ENCODE measurements around the gene CASP2.

Gene CASP2

DNA sequence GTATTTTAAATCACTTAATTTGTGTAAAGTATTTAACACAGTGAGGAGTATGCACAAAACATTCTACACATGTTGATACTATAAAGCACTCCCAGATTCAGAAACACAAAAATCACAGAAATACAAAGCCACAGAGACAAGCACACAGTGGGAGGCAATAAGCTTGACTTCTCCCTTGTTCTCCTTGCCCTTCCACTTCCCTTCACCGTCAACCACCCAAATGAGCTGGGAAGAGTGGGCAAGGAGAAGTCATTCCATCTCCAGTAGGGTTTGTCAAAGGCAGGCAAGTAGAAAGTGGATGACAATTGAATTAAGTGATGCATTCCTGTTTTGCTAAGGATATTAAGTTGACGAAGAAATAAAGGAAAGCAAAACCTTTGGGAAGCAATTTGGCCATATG lies 7.6 kb upstream of the CASP2 start:
- TF ChIP-seq ZNF274 (IDR thresholded peaks at IDR 0.05; ENCODE audit: low read depth, low read length): no peak
- no peak overlapping the region for H3K4me3 ChIP-seq (ENCODE audit: low read length)

DNA sequence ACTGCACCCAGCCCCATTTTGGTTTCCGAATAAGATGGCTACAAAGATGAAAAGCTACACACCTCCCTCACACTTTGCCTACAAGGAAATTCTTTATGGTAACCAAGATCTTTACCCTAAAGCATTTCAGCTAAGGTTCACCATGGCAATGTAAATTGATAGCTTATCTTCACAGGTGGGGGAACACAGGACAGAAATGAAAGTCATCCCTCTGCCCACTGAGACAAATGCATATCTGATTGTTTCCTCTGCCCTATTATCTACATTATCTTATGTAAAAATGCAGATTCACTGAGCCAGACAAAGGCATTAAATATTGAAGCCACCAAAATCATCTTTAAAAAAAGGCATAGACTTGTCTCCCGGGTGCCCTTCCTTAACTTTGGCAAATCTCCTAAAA lies 6.6 kb upstream of the CASP2 start:
- no peak for TF ChIP-seq ZNF274 (IDR thresholded peaks at IDR 0.05; ENCODE audit: low read depth, low read length)

GRCh38 chr7:143282124-143282523 lies 6.0 kb upstream of the CASP2 start:
- TF ChIP-seq ZNF274 (IDR thresholded peaks at IDR 0.05; ENCODE audit: low read depth, low read length): no peak
- H3K4me3 ChIP-seq (ENCODE audit: low read length): no peak overlapping the region

More for the DNA sequence above, 6.6 kb upstream of the CASP2 start:
- H3K4me3 ChIP-seq (ENCODE audit: low read length): no peak overlapping the region

GRCh38 chr7:143283381-143283780 lies 4.8 kb upstream of the CASP2 start:
- H3K4me3 ChIP-seq (ENCODE audit: low read length): no peak overlapping the region
- no peak for TF ChIP-seq ZNF274 (IDR thresholded peaks at IDR 0.05; ENCODE audit: low read depth, low read length)

DNA sequence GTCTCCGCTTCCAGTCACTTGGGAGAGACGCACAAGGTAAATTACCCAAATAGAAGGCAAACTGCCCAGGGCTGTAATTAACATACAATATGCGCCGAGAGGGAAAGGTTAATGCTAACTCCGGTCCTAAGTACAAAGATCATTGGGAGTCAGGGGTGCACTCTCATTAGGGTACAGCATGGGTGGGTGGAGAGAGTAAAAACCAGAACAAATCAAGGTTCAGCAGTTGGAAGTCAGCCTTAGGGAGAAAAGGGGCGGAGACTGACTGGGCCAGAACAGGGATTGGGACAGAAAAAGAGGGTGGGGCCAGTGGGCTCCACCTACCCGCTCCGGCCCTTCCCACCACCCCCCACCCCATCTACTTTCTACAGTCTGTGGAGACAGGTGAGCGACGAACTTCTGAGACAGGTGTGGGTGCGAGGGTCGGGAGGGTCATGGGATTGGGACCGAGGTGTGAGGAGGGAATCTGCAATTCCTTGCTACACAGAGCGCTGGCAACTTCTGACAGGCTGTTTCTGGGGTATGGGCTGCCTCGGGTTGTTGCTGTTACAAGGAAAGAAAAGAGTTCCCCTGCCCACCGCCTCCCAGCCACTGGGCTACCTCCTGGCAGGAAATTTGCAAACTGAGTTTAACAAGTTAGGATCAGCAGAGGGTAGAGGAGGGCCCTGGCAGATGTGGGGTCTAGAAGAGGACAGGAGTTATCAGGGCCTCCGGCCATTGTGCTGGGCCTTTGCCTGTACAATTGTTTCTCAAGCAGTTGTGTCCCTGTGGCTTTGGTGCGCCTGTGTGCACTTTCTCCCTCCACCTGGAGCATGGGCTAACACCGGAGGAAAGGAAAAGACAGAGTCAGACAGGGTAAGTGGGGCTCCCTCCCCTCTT lies 3.3 kb upstream of the CASP2 start, which contains the start of gene TMEM139:
TSS of gene TMEM139 (plus strand) at position 368 of the 879 bp plus-strand sequence. CDS start 1,000 bp downstream, outside the sequence.
- no peak for TF ChIP-seq ZNF274 (IDR thresholded peaks at IDR 0.05; ENCODE audit: low read depth, low read length)
- H3K4me3 ChIP-seq (ENCODE audit: low read length): no peak within 1 kb of the TSS

- no peak for TF ChIP-seq ZNF274 (IDR thresholded peaks at IDR 0.05; ENCODE audit: low read depth, low read length)
These were observed 2.7 kb upstream of the CASP2 start for GRCh38 chr7:143285470-143285778.

DNA sequence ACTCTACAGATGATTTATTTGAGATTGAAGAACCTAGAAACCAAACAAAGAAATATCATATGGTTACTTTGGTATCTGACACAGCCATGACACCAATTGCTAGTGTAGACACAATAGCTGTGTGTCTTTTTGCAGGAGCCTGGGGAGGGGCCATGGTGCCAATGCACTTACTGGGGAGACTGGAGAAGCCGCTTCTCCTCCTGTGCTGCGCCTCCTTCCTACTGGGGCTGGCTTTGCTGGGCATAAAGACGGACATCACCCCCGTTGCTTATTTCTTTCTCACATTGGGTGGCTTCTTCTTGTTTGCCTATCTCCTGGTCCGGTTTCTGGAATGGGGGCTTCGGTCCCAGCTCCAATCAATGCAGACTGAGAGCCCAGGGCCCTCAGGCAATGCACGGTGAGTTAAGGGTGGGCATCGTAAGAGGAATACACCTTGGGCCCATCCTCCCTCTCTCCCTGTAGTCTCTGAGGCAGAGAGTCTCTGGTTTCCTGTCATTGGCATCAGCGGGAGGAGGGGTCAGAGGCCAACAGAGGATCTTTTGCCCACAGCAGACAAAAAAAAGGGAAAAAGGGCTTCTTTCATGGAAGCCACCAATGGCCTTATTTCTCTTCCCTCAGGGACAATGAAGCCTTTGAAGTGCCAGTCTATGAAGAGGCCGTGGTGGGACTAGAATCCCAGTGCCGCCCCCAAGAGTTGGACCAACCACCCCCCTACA lies 2.2 kb upstream of the CASP2 start:
- H3K4me3 ChIP-seq (ENCODE audit: low read length): no peak overlapping the region
- no peak for TF ChIP-seq ZNF274 (IDR thresholded peaks at IDR 0.05; ENCODE audit: low read depth, low read length)

More at GRCh38 chr7:143285470-143285778, 2.7 kb upstream of the CASP2 start:
- no peak overlapping the region for H3K4me3 ChIP-seq (ENCODE audit: low read length)

GRCh38 chr7:143286522-143286890 lies 1.6 kb upstream of the CASP2 start:
- no peak overlapping the region for H3K4me3 ChIP-seq (ENCODE audit: low read length)
- no peak for TF ChIP-seq ZNF274 (IDR thresholded peaks at IDR 0.05; ENCODE audit: low read depth, low read length)

DNA sequence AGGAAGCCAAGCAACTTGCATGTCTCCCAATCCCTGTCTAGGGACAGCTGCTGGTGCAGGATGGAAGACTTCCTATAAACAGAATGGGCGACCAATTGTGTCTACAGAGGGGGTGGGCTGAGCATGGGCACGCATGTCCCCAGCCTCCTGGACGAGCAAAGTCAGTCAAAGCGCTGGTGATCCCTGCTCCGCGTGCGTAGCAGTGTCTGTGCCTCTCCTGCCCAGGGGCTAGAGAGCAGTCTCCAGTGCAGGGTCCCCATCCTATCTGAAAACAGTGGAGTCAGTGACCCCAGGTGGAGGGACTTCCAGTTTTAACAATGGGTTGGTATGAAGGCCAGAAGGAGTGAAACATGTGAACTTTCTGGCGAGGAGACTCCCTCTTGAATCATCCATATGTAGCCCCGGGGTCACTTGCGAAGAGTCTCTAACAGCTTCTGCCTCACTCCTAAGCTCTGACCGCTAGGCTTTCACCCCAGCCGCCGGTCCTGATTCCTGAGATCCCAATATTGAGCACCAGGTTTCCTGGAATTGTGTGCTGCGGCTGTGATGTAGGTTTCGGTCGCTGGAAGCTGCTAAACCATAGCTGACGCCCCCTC lies 714 bp upstream of the CASP2 start:
- no peak for TF ChIP-seq ZNF274 (IDR thresholded peaks at IDR 0.05; ENCODE audit: low read depth, low read length)
- H3K4me3 ChIP-seq (ENCODE audit: low read length): peak overlapping the region; percentile 11; the same call in 1 of the 2 replicates

GRCh38 chr7:143288836-143289235 lies 685 bp downstream of the CASP2 start:
- TF ChIP-seq ZNF274 (IDR thresholded peaks at IDR 0.05; ENCODE audit: low read depth, low read length): no peak
- H3K4me3 ChIP-seq (ENCODE audit: low read length): peak overlapping the region; percentile 87

DNA sequence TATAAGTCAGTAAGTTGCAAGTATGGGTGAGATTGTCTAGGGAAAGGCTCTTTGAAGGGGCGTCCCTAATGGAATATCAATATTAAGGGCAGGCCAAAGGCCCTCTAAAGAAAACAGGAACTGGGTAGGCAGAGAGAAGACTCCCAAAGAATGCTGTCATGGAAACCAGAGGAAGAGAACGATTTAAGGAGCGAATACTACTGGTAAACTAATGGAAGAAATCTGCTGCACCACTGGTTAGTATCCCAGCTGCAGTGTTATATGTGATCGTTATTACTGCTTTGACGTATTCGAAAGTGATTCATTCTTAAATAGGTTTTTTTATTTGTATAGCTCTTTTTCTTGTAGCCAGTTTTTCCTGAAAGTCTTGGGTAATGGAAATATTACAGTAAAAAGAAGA lies 1.3 kb downstream of the CASP2 start:
- H3K4me3 ChIP-seq (ENCODE audit: low read length): peak overlapping the region; percentile 87
- TF ChIP-seq ZNF274 (IDR thresholded peaks at IDR 0.05; ENCODE audit: low read depth, low read length): no peak

DNA sequence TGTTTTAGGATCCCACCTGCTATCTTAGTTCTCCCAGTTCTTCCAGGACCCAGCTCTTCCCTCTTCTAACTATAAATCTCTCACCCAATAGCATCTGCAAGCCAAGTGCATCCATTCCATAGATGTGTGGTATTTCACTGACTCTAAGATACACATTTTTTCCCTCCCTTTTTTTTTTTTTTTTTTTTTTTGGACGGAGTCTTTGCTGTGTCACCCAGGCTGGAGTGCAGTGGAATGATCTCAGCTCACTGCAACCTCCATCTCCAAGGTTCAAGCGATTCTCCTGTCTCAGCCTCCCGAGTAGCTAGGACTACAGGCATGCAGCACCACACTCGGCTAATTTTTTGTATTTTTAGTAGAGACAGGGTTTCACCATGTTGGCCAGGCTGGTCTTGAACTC lies 1.7 kb downstream of the CASP2 start:
- H3K4me3 ChIP-seq (ENCODE audit: low read length): peak overlapping the region; percentile 87

- TF ChIP-seq ZNF274 (IDR thresholded peaks at IDR 0.05; ENCODE audit: low read depth, low read length): no peak
- peak overlapping the region; percentile 1; the same call in 1 of the 2 replicates for H3K4me3 ChIP-seq (ENCODE audit: low read length)
These were observed 2.1 kb downstream of the CASP2 start for GRCh38 chr7:143290293-143290692.

DNA sequence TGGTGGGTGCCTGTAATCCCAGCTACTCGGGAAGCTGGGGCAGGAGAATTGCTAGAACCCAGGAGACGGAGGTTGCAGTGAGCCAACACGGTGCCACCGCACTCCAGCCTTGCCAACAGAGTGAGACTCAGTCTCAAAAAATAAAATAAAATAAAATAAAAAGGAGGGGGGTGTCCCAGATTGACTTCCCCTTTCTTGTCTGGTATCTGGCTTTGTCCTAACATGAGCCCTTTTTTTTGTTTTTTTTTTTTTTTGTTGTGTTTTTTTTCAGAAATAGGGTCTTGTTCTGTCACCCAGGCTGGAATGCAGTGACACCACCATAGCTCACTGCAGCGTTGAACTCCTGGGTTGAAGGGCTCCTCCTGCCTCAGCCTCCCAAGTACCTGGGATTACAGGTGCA lies 4.7 kb downstream of the CASP2 start:
- H3K4me3 ChIP-seq (ENCODE audit: low read length): no peak overlapping the region
- no peak for TF ChIP-seq ZNF274 (IDR thresholded peaks at IDR 0.05; ENCODE audit: low read depth, low read length)

DNA sequence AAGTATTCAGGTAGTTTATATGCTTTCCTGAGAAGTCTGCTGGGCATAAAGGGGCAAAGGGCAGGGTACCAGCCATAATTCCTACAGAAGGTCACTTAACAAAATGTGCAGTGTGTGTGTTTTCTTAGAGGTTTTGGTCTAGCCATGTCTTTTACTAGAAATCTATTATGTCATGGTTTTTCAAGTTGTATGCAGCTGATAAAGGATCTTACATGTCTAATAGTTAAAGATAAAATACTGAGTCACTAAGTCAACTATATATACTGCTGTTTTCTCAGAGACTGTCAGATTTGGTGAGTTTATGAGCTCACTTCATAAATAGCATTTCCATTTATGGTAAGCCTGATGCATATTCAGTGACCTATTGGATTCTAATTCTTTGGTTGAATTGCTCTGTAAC lies 7.7 kb downstream of the CASP2 start:
- H3K4me3 ChIP-seq (ENCODE audit: low read length): no peak overlapping the region

More for the DNA sequence above, 7.7 kb downstream of the CASP2 start:
- no peak for TF ChIP-seq ZNF274 (IDR thresholded peaks at IDR 0.05; ENCODE audit: low read depth, low read length)
